ENCODE measurements around the gene HOXB1. TPM values are rescaled to one million over a fixed set of nuclear protein-coding genes. Genes with fewer than 3 reads are reported as not detected.

HOXB1 gene
- total RNA-seq, 1 donor from 2014 or later: not detected

DNA sequence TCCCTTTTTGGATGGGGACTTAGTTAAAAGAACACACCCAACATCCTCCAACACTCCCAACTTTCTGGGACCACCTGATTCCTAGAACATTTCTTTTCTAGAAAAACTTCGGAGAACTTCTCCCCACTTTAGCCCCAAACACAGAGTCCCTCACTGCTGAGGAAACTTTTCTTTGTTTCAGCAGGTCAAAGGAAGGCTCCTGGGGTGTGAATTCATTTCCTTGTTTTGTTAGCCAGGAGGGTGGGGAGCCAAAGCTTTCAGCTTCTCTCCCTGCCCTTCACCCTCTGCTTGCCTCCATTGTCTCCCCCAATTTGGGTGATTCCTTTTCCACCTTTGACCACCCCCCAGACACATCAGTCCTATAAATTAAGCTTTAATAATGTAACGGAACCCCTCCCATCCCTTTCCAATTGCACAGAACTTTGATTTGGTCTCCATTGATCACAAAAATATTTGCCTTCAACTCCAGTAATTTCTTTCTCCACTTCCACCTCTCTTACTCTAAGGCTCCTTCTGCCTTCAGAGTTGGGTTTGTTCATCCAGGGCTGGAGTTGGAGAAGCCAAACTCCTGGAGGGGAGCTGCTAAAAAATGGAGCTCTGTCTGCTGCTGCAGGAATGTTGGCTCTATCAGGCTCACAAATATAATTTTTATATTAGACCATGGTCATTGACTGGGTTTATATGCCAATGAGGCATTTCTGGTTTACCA lies 37.0 kb upstream of the HOXB1 start:
- no peak for DNase-seq

DNA sequence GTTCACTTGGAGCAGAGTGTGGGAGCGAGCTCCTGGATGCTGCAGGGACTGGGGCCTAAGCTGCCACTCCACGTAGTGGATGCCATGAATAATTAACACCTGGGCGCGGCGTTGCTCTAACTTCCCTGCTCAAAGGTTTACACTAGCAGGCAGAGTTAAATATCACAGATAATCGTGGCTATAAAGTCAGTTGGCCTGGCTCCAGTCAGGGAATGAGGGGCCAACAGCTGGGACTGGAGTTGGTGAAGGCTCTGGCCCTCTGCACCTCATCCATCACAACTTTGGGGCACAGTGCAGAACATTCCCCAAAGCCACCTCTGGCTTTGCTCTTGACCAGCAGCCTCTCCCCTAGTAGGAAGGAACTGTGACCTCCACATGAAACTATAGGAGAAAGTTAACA lies 36.4 kb upstream of the HOXB1 start:
- DNase-seq: no peak

- DNase-seq: no peak
Measured at GRCh38 chr17:48566717-48567116, 35.9 kb upstream of the HOXB1 start.

DNA sequence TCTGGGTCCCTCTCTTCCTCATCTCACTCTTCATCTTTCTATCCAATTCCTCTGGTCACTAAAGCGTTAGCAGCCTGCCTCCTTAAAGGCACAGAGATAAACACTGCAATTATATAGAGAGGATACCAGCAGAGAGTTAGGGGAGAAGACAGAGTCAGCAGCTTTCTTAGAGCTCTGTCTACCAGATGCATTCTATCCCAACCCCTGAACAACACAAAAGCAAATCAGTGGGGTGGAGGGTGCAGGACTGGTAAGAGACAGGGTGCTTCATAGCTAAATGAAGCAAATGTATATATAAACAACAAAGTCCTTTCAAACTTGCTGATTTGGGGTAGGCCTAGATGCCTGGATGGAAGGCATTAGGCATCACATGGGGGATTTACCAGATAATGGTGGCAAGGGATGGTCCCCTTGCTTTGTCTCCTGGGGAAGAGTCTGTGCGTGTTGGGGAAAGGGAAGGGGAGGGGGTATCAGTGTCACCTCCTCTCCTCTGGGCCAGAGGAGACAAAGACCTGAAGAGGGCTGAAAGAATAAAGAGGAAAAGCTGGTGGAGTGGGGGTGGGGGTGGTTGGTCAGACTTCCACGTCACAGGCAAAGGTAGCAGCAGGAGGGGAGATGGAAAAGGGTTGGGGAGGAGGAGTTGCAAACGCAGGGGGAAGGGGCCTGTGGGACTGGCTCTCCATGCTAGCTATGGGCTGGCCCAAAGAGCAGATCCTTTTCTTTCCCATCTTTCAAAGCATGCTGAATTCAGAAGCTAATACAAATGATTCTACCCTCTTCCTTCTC lies 35.3 kb upstream of the HOXB1 start:
- DNase-seq: no peak

DNA sequence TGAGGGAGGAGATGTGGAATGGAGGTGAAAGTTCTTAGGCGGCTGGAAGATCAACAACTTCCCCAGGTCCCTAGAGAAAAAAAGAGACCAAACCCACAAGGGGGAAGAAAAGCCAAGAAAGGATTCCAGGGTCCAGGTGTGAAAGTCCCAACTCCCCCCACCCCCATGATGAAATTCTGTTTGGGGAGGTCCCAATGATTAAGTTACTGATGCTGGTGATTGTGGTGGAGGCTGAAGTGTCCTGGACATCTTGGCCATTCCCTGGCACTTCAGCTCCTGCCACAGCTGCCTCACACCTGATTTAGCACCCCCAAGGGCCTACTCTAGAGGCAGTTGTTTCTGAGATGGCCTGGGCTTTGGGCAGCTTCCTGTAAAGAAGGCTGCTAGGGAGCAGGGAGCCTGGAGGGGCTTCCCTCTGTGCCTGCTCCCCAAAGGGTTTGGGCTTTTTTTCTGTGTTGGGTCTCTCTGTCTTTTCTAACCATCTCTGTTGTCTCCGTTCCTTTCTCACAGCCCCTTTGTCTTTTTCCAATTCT lies 34.3 kb upstream of the HOXB1 start:
- DNase-seq: no peak

DNA sequence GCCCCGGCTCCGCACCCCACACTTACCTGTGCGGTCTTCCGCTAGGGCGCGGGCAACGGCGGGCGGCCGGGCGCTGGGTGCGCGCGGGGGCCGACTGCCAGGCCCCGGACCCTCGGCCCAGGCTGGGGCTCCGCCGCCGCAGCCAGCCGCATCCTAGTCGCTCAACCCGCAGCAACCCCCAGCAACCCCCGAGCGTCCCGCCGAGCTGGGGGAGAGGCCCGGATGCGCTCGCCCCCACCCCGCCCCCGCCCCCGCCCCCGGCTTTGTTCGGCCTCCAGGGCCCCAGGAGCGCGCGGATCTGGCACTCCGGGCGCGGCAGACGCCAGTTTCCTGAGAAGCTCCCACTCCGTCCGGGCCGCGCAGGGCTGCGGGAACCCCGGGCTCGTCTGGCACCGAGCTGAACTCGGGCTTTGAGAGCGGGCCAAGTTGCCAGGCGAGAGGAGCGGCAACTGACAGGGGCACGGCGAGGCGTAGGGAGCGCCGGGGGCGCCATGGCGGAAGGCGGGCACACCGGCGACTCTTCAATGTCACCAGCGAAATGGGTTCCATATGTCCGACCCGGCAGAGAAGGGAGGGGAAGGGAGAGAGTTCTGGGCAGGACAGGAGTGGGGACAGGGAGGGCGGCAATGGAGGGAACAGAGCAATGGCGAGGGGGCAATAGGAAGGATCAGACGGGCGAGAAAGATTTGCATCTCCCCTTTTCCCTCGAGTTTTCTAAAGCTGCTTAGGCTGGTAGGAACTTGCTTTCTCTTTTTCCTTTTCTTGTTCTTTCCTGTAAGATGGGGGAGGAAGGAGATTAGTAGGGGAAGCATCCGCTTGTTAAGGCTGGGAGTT lies 33.6 kb upstream of the HOXB1 start:
- DNase-seq: no peak

- no peak for DNase-seq
Measured at GRCh38 chr17:48563867-48564187, 33.0 kb upstream of the HOXB1 start.

DNA sequence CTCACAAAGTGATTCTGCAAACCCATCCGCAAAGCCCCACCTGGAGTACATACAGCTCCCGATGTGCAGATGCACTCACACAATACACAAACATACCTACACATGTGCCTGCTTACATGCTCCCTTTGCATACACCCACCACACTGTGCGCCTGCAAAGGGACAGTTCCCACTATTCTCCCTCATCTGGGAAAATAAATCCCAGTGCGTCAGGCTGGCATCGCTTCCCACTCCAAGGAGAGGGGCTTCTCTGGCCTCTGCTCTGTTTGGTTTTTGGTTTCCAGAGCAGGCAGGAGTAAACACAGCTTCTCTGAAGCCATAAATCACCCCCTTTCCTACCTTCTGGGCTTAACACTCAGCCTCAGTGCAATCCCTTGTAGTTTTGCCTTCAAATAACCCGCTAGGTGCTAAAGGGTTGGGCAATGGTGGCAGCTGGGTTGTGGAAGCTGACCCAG lies 32.6 kb upstream of the HOXB1 start:
- DNase-seq: no peak

GRCh38 chr17:48562934-48563333 lies 32.1 kb upstream of the HOXB1 start:
- DNase-seq: no peak

- no peak for DNase-seq
Measured at GRCh38 chr17:48561884-48562810, 31.3 kb upstream of the HOXB1 start.

GRCh38 chr17:48559840-48560817 lies 29.3 kb upstream of the HOXB1 start:
- no peak for DNase-seq

DNA sequence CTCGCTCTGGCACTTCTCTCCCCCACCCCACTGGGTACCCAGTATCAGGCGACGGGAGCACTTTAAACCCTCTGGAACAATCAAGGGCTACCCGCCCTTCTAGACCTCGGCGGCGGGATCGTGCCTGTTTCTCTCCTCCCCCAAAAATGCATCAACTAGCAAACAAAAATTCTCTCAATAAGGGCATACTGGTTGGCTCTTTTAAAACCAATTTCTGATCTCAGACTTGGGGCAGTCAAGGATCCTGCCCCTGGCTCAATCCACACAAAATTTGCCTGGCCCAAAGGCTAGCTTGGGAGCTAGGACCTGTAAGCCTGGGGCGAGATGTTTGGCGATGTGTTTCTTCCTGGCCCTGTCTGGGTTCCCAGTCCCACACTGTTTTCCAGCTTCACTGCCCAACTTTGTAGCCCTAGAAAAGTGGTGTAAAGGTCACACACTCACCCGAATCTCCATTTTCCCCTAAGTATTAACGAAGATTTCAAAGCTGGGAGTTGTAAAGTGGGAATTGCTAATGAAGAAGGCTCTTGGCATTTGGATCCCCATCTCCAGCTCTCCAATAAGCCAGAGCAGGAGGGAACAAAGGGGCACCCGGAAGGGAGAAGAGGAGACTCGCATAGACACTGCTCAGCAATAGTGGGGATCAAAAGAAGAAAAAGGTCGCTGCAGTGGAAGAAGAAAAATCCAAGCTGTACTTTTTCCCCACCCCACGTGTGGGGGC lies 28.5 kb upstream of the HOXB1 start:
- DNase-seq: no peak

DNA sequence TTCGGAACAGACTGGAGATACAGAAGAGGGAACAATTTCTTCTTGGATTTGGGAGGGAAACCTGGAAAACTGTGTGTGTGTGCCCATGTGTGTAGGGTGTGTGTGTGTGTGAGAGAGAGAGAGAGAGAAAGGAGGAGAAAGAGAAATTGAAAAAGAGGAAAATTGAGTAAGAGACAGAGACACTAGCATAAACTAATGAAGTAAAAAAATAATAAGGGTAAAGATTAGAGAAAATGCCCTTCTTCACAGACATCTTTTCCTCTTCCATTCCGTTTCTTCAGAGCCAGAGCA lies 28.0 kb upstream of the HOXB1 start:
- DNase-seq: no peak

DNA sequence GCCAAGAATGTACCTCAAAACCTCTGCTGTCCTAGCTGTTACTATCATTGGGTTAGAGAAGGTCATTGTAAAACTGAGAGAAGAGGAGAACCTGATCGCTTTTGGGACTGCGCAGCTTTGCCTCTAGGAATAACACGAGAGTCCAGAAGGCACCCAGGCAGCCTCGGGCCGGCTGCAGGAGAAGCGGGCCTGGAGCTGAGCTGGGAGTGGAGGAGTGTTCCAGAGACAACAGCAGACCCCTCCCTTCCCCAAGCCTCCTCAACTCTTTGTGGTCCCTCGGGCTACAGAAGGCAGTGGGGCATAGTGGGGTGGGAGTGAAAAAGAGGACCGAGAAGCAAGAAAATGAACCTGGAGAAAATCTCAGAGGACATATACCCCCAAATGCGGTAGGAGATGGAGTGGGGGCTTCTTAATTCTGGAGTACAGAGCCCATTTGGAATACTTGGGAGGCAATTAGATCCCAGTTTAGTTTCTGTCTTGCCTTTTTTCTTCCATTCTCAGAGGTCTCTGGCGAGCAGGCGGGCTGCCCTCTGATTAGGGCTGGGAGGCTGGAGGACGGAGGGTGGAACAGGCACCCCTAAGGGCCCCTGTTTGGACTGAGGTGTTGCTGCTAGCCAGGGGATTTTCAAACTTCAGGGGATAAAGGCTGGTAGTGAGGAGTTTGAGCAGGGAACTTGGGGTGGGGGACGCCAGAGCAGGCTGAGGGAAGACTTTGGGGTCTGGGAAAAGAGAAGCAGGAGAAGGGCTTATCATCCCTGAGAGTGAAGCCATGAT lies 27.4 kb upstream of the HOXB1 start:
- no peak for DNase-seq

GRCh38 chr17:48556576-48557401 lies 26.0 kb upstream of the HOXB1 start:
- no peak for DNase-seq

GRCh38 chr17:48556229-48556575 lies 25.4 kb upstream of the HOXB1 start:
- DNase-seq: no peak

DNA sequence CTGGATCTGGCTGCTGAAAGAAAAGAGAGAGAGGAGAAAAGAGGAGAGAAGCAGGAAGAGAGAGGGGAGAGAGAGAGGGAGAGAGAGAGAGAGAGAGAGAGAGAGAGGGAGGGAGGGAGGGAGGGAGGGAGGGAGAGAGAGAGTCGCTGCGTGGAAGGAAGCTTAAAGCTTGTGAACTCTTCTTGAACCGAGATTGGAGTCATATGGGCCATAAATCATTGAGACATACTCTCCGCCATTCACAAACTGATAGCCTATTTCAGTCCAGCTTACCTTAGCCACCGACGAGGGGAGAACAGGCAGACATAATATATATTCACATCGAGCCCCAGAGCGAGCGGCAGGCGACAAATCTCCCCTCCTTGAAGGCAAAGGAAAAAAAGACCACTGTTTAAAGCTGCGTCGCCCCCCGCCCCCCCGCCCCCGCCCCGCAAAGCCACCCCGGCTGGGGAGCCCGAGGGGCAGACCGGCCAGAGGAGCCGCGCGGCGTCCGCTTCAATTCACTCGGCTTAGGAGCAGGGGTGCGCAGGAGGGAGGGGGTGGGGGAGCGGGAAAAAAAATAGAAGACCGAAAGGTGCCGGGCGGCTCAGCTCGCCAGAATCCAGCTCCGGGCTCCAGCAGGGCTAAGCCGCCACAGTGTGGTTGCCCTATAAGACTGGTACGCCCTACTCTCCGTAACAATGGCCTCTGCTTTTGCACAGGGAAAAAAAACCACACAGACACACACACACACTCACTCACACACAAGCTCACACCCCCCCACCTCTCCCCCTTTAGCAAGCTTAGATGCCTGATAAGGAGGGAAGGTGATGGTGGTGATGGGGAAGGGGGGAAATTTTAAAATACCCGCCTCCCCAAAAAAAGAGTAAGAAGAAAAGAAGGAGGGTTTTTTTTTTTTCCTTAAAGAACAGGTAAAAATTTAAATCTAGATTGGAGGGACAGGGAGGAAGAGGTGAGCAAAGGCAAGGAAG lies 24.7 kb upstream of the HOXB1 start:
- peak; percentile 87 for DNase-seq
